OCI-LY3 (cell line): ENCODE measurements around the gene DDX39A.
"Not testable (repeated sequence)": the region's sequence is repeated elsewhere in the genome, so short reads cannot be mapped to it uniquely, and the experiment has no call there.

Experiments
- H2AFZ ChIP-seq: fragments of 200-600, 300-600 bp; shearing (Covaris generic); 2 replicates; pipeline ENCODE4 v1.6.0; 2014; ENCODE audit warnings: antibody characterized with exemption, low read depth, low read length
- H3K27ac ChIP-seq: fragments of 200-600, 300-600 bp; sonication (generic); 2 replicates; pipeline ENCODE4 v1.5.1; 2014; ENCODE audit warnings: mild to moderate bottlenecking, low read length, moderate library complexity, mixed read lengths
- H3K27me3 ChIP-seq: fragments of 200-600, 300-600 bp; sonication (generic); 2 replicates; pipeline ENCODE4 v1.6.1; 2014; ENCODE audit warnings: low read depth, low read length, mixed read lengths
- H3K36me3 ChIP-seq: fragments of 200-600, 300-600 bp; sonication (generic); replicated peaks from 2 replicates; pipeline ENCODE3; 2014; ENCODE audit warnings: low read depth, low read length, mixed read lengths
- H3K4me1 ChIP-seq: fragments of 300-600, 200-600 bp; sonication (generic); 2 replicates; pipeline ENCODE4 v1.6.1; 2014; ENCODE audit warnings: low read length, mixed read lengths
- H3K4me2 ChIP-seq: fragments of 200-600, 300-600 bp; sonication (generic); 2 replicates; pipeline ENCODE4 v1.6.1; 2014; ENCODE audit warnings: low read length, mixed read lengths
- H3K4me3 ChIP-seq: fragments of 300-600, 200-600 bp; sonication (generic); 2 replicates; pipeline ENCODE4 v1.5.1; 2014; ENCODE audit warnings: antibody characterized with exemption, mild to moderate bottlenecking, low read length, moderate library complexity
- H3K79me2 ChIP-seq: fragments of 300-600, 200-600 bp; shearing (Covaris generic); 2 replicates; pipeline ENCODE4 v1.6.1; 2014; ENCODE audit warnings: mild to moderate bottlenecking, low read length, mixed read lengths
- H3K9ac ChIP-seq: fragments of 300-600, 200-600 bp; shearing (Covaris generic); 2 replicates; pipeline ENCODE4 v1.6.0; 2014; ENCODE audit warnings: mild to moderate bottlenecking, low read length, moderate library complexity
- H3K9me3 ChIP-seq: fragments of 200-600, 300-600 bp; shearing (Covaris generic); 2 replicates; pipeline ENCODE4 v1.6.1; 2014; ENCODE audit warnings: low read length, mixed read lengths; ENCODE audit not compliant: insufficient read depth
- H4K20me1 ChIP-seq: fragments of 200-600, 300-600 bp; sonication (generic); 2 replicates; pipeline ENCODE4 v1.6.1; 2016; ENCODE audit warnings: low read length, mixed read lengths; ENCODE audit not compliant: insufficient read depth
- CTCF ChIP-seq: fragments of 200-600, 300-600 bp; sonication (generic); IDR thresholded peaks from 2 replicates; pipeline ENCODE4 v1.5.1; 2014; ENCODE audit warnings: antibody characterized with exemption, low read length, low read depth
- EZH2phosphoT487 ChIP-seq: fragments of 200-600 bp; shearing (Covaris generic); IDR thresholded peaks from 2 replicates; pipeline ENCODE4 v1.6.1; 2018; ENCODE audit warnings: antibody characterized with exemption, mixed run types, low read depth

DDX39A gene

GRCh38 chr19:14405758-14406644 lies 13.1 kb downstream of the DDX39A start:
- Histone ChIP-seq H2AFZ (no peak overlapping the region), H3K4me1 (no peaks in the 10 kb centered on the region), H3K27ac (no peak overlapping the region), H3K4me2 (no peak overlapping the region), H3K36me3 (peaks cover 67% of the 10 kb centered on the region), H4K20me1 (peaks cover 42% of the 10 kb centered on the region), H3K9me3 (no peaks in the 10 kb centered on the region), H3K79me2 (peaks cover 7% of the 10 kb centered on the region), H3K27me3 (no peaks in the 10 kb centered on the region), H3K4me3 (no peak overlapping the region), H3K9ac (no peak overlapping the region)
- no peak for TF ChIP-seq EZH2phosphoT487
- peak; percentile 46 for TF ChIP-seq CTCF

- H3K9me3 ChIP-seq = no peaks in the 10 kb centered on the region
- no peak overlapping the region for H3K4me2 ChIP-seq
- H3K27me3 ChIP-seq = no peaks in the 10 kb centered on the region
- no peak overlapping the region for H3K9ac ChIP-seq
- no peak overlapping the region for H3K4me3 ChIP-seq
- no peak for TF ChIP-seq EZH2phosphoT487
- no peak for TF ChIP-seq CTCF
- H3K4me1 ChIP-seq = no peaks in the 10 kb centered on the region
- H2AFZ ChIP-seq = no peak overlapping the region
- H3K36me3 ChIP-seq = peaks cover 63% of the 10 kb centered on the region
- H3K27ac ChIP-seq = no peak overlapping the region
- H4K20me1 ChIP-seq = peaks cover 35% of the 10 kb centered on the region
- H3K79me2 ChIP-seq = peaks cover under 1% of the 10 kb centered on the region; the same call in 1 of the 2 replicates
Observed at GRCh38 chr19:14405380-14405757, 13.8 kb downstream of the DDX39A start.

- Histone ChIP-seq H3K36me3 (peaks cover 55% of the 10 kb centered on the region), H2AFZ (no peak overlapping the region), H3K79me2 (no peaks in the 10 kb centered on the region), H3K4me3 (no peak overlapping the region), H4K20me1 (peaks cover 26% of the 10 kb centered on the region; the same call in 1 of the 2 replicates), H3K9ac (no peak overlapping the region), H3K4me2 (no peak overlapping the region), H3K27ac (no peak overlapping the region), H3K27me3 (no peaks in the 10 kb centered on the region), H3K9me3 (no peaks in the 10 kb centered on the region), H3K4me1 (no peaks in the 10 kb centered on the region)
- TF ChIP-seq CTCF (no peak), EZH2phosphoT487 (no peak)
Observed at GRCh38 chr19:14404312-14404711, 14.8 kb downstream of the DDX39A start.

- H2AFZ ChIP-seq, H3K27ac ChIP-seq, H3K79me2 ChIP-seq, H3K9ac ChIP-seq, H3K4me2 ChIP-seq, H3K4me1 ChIP-seq, H3K9me3 ChIP-seq, H3K4me3 ChIP-seq, H3K27me3 ChIP-seq: not testable (repeated sequence)
- Histone ChIP-seq H4K20me1 (0 out of 2 replicates have a peak, but pooled peaks cover 20% of the 10 kb centered on the region), H3K36me3 (peaks cover 52% of the 10 kb centered on the region)
Observed at GRCh38 chr19:14403145-14403930, 15.8 kb downstream of the DDX39A start.
